Uterus (tissue), 2 donors: ENCODE results near the gene ATF6.

Experiments
- POLR2A ChIP-seq, 2 donors: fragments of 450-650 bp; IDR thresholded peaks; one replicate each; pipeline ENCODE4 v1.6.1; 2016; ENCODE audit warnings: antibody characterized with exemption in 2 of 2, mild to moderate bottlenecking in 1 of 2, moderate library complexity in 1 of 2
- TF ChIP-seq, protein P1 (sequence below), 4 experiments: fragments of 200-600 bp in 2 of 4; fragments of 450-650 bp in 2 of 4; sonication (generic) in 2 of 4; IDR thresholded peaks; one replicate each; pipeline ENCODE4 v1.5.1; 2016 to 2019; ENCODE audit warnings: antibody characterized with exemption in 4 of 4, mild to moderate bottlenecking in 2 of 4, moderate library complexity in 1 of 4

GRCh38 chr1:161872506-161872905, 106.4 kb downstream of the ATF6 start:
- no peak for TF ChIP-seq POLR2A (IDR thresholded peaks at IDR 0.05)
- TF ChIP-seq, protein P1, sequence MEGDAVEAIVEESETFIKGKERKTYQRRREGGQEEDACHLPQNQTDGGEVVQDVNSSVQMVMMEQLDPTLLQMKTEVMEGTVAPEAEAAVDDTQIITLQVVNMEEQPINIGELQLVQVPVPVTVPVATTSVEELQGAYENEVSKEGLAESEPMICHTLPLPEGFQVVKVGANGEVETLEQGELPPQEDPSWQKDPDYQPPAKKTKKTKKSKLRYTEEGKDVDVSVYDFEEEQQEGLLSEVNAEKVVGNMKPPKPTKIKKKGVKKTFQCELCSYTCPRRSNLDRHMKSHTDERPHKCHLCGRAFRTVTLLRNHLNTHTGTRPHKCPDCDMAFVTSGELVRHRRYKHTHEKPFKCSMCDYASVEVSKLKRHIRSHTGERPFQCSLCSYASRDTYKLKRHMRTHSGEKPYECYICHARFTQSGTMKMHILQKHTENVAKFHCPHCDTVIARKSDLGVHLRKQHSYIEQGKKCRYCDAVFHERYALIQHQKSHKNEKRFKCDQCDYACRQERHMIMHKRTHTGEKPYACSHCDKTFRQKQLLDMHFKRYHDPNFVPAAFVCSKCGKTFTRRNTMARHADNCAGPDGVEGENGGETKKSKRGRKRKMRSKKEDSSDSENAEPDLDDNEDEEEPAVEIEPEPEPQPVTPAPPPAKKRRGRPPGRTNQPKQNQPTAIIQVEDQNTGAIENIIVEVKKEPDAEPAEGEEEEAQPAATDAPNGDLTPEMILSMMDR (IDR thresholded peaks at IDR 0.05), result no peak
